Uterus (tissue), 4 donors: Measurements from ENCODE around the gene SAFB. TPM values are rescaled to one million over a fixed set of nuclear protein-coding genes. Genes with fewer than 3 reads are reported as not detected.

Experiments used
- DNase-seq, 2 donors: peaks; one replicate each; pipeline ENCODE4 v3.0.0-alpha.2; 2019 to 2020
- H3K27ac ChIP-seq, 2 donors: fragments of 200-600 bp; sonication (generic); 1 replicate in 1 of 2; 2 replicates in 1 of 2; pipeline ENCODE4 v1.5.1; 2016 to 2018
- H3K27me3 ChIP-seq, 2 donors: fragments of 200-600 bp; sonication (generic); one replicate each; pipeline ENCODE4 v1.5.1; 2018 to 2019; ENCODE audit warnings: control low read depth in 1 of 2
- H3K36me3 ChIP-seq, 2 donors: fragments of 200-600 bp; sonication (generic); one replicate each; pipeline ENCODE4 v1.5.1; 2019; ENCODE audit warnings: control low read depth in 1 of 2
- H3K4me1 ChIP-seq, 2 donors: fragments of 200-600 bp; sonication (generic); one replicate each; pipeline ENCODE4 v1.5.1; 2018 to 2019; ENCODE audit warnings: control low read depth in 1 of 2
- H3K4me3 ChIP-seq, 2 donors: fragments of 200-600 bp; sonication (generic); 1 replicate in 1 of 2; 2 replicates in 1 of 2; pipeline ENCODE4 v1.5.1; 2018 to 2019; ENCODE audit warnings: mild to moderate bottlenecking in 1 of 2
- H3K9me3 ChIP-seq, 2 donors: fragments of 200-600 bp; sonication (generic); one replicate each; pipeline ENCODE4 v1.5.1; 2019; ENCODE audit warnings: control low read depth in 1 of 2
- CTCF ChIP-seq, 4 experiments: fragments of 200-600 bp in 2 of 4; fragments of 450-650 bp in 2 of 4; sonication (generic) in 2 of 4; IDR thresholded peaks; one replicate each; pipeline ENCODE4 v1.5.1; 2016 to 2019; ENCODE audit warnings: antibody characterized with exemption in 4 of 4, mild to moderate bottlenecking in 2 of 4, moderate library complexity in 1 of 4
- POLR2A ChIP-seq, 2 donors: fragments of 450-650 bp; IDR thresholded peaks; one replicate each; pipeline ENCODE4 v1.6.1; 2016; ENCODE audit warnings: antibody characterized with exemption in 2 of 2, mild to moderate bottlenecking in 1 of 2, moderate library complexity in 1 of 2
- intact Hi-C: fragments of 100-400 bp; cut with DNase I; formaldehyde crosslinking; loops from one replicate; pipeline ENCODE4 v1.15.1; 2023; ENCODE audit warnings: low total_unique reads
- total RNA-seq, 4 donors: library from RNA; depleted of rRNA in 3 of 4; stranded (reverse); fragments of >200 nt in 3 of 4; gene quantifications; one replicate each; pipeline versions ENCODE4 v1.1.0 to v1.2.4, GENCODE V29; 2014 to 2023
- donor health status: DM: yes; HTN: yes; CAD: no.

The SAFB gene
- total RNA-seq, 4 donors from 2014 or later, result 35.9 to 129 (median 97.4) TPM

DNA sequence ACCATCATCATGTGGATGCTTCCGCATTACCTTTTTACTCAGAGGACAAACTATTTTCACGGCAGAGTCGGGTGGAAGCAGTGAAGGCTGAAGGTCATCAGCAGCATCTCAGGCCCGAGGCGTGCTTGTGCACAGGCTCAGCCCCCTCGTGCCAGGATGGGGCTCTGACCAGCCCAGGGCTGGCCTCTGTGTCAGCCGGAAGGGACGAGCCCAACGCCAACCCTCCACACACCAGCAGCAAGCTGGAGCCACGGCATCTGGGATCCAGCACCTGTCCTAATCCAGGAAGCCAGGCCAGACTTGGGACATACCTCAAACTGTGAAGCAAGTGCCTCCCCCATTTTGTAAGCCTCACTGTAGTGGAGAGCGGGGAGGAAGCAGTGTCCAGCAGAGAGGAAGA, 46.3 kb downstream of the SAFB start:
- Histone ChIP-seq H3K4me1 (no peaks in the 10 kb centered on the region), H3K27ac (no peak overlapping the region), H3K4me3 (no peak overlapping the region), H3K27me3 (no peaks in the 10 kb centered on the region), H3K36me3 (no peaks in the 10 kb centered on the region), H3K9me3 (no peaks in the 10 kb centered on the region)
- intact Hi-C loops, result no loop called here
- no peak for TF ChIP-seq POLR2A (IDR thresholded peaks at IDR 0.05)
- no peak for TF ChIP-seq CTCF (IDR thresholded peaks at IDR 0.05)
- no peak for DNase-seq

GRCh38 chr19:5671600-5671999, 48.7 kb downstream of the SAFB start:
- intact Hi-C loops, result loop anchor here (10.0 kb wide), 1 partner anchor 47 kb away; the partner anchor contains the start of genes SAFB and SAFB2
- no peaks in the 10 kb centered on the region for H3K4me1 ChIP-seq
- H3K9me3 ChIP-seq, result no peaks in the 10 kb centered on the region
- no peaks in the 10 kb centered on the region for H3K36me3 ChIP-seq
- no peak overlapping the region for H3K4me3 ChIP-seq
- TF ChIP-seq POLR2A (IDR thresholded peaks at IDR 0.05), result no peak
- TF ChIP-seq CTCF (IDR thresholded peaks at IDR 0.05), result no peak
- H3K27me3 ChIP-seq, result no peaks in the 10 kb centered on the region
- no peak overlapping the region for H3K27ac ChIP-seq
- no peak for DNase-seq

DNA sequence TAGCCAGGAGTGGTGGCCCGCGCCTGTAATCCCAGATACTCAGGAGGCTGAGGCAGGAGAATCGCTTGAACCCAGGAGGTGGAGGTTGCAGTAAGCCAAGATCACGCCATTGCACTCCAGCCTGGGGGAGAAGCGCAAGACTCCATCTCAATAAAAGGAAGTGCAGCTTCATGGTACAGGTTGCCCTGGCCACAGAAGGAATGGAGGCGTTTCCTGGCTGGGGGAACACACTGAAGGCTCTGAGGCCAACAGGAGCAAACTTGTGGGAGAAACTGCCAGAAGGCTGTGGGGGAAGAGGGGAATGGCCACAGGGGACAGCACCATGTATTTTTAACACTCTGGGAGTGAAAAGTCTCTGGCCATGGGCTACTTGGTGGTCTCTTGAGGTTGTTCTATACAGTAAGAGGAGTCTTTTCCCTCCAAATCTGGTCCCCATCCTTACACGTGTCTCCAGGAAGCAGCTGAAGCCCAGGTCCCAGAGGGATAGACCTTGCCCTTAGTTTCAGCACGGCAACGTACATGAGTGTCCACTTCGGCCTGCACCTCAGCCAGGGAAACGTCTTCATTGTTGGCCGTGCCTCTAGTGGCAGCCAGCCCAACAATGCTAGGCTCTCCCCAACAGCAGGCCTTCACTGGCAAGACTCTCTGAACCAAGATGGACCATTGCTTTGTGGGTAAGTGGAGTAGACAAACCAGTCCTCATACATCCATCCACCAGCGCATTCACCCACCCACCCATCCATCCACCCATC, 50.0 kb downstream of the SAFB start:
- intact Hi-C loops, result loop anchor here (10.0 kb wide), 1 partner anchor 48 kb away; the partner anchor contains the start of genes SAFB and SAFB2

DNA sequence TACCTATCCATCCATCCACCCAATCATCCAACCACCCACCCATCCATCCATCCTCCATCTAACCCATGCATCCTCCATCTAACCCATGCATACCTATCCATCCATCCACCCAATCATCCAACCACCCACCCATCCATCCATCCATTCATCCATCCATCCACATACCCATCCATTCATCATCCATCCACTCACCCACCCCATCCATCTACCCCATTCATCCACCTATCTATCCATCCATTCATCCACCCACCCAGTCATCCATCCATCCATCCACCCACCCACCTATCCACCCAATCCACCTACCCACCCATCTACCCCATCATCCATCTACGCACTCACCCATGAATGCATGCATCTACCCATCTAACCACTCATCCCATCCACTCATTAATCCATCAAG, 50.9 kb downstream of the SAFB start:
- Histone ChIP-seq H3K9me3 (no peaks in the 10 kb centered on the region), H3K27ac (no peak overlapping the region), H3K36me3 (no peaks in the 10 kb centered on the region), H3K27me3 (no peaks in the 10 kb centered on the region), H3K4me3 (no peak overlapping the region), H3K4me1 (no peaks in the 10 kb centered on the region)
- no peak for DNase-seq
- intact Hi-C loops, result loop anchor here (10.0 kb wide), 1 partner anchor 49 kb away; the partner anchor contains the start of genes SAFB and SAFB2
- no peak for TF ChIP-seq CTCF (IDR thresholded peaks at IDR 0.05)

More for the DNA sequence above, 50.0 kb downstream of the SAFB start:
- H3K27me3 ChIP-seq, result no peaks in the 10 kb centered on the region
- no peak for TF ChIP-seq CTCF (IDR thresholded peaks at IDR 0.05)
- TF ChIP-seq POLR2A (IDR thresholded peaks at IDR 0.05), result no peak
- no peak overlapping the region for H3K4me3 ChIP-seq
- no peaks in the 10 kb centered on the region for H3K4me1 ChIP-seq
- no peak overlapping the region for H3K27ac ChIP-seq
- no peaks in the 10 kb centered on the region for H3K36me3 ChIP-seq
- H3K9me3 ChIP-seq, result no peaks in the 10 kb centered on the region
- DNase-seq, result no peak

DNA sequence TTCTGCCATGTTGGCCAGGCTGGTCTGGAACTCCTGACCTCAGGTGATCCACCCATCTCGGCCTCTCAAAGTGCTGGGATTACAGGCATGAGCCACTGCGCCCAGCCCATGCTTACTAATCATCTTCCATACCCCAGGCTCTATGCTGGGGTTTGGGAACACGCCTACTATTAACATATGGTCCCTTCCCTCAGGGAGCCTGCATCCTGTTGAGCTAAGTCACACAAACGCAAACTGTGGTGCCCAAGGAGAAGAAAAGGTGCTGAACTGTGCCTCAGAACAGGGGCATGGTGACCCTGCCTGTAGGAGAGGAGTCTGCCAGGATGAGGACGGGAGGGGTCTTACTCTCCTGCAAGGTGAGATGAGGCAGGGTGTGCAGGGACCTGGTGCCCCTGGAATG, 51.8 kb downstream of the SAFB start:
- intact Hi-C loops, result loop anchor here (10.0 kb wide), 1 partner anchor 50 kb away; the partner anchor contains the start of genes SAFB and SAFB2
- DNase-seq, result no peak
- Histone ChIP-seq H3K36me3 (no peaks in the 10 kb centered on the region), H3K4me1 (peaks cover 0 to 3% of the 10 kb centered on the region in 2 donors), H3K27me3 (no peaks in the 10 kb centered on the region), H3K27ac (no peak overlapping the region), H3K4me3 (no peak overlapping the region), H3K9me3 (no peaks in the 10 kb centered on the region)
- TF ChIP-seq CTCF (IDR thresholded peaks at IDR 0.05) (no peak), POLR2A (IDR thresholded peaks at IDR 0.05) (no peak)
